Measurements from ENCODE around the gene MTMR1. TPM values are rescaled to one million over a fixed set of nuclear protein-coding genes. Genes with fewer than 3 reads are reported as not detected.

Gene MTMR1
- total and polyA plus RNA-seq, 2 donors (not counting 1 experiment from before 2014, with no cell fraction given) = 30.8 to 67.5 TPM

DNA sequence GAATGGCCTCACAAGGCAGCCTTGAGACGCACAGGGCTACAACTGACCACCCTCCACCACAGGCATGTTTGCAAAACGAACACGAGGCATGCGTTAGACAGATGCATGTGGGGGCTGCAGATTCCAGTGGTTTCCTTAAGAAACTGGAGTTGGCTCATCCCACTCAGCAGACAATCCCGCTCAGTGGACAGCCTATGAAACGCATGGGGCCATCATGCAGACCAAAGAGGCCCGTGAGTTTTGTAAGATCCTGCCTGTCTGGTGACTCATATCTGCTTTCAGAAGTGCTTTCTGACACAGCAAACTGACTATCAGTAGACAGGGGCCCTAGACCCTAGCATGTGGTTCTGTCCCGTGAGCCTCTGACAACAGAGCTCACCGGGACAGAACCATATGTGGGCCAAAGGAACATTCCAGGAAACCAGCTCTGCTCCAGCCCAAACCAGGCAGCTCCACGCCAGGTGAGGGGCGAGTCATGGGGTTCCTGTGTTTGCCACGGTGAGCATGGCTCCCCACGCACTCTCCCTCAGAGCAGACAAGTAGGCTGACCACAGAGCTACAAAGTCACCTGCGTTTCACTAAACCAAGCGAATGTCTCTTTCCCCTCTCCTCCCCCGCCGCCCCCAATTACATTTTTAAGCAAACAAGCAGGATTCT is 74.4 kb downstream of the MTMR1 start:
- CTCF ChIA-PET = interaction anchor here (1.1 kb wide), 1 partner anchor 55 kb away, joined by 4 read pairs; no protein-coding TSS in a partner anchor
- intact Hi-C loops (cut with micrococcal nuclease) = no loop called here

DNA sequence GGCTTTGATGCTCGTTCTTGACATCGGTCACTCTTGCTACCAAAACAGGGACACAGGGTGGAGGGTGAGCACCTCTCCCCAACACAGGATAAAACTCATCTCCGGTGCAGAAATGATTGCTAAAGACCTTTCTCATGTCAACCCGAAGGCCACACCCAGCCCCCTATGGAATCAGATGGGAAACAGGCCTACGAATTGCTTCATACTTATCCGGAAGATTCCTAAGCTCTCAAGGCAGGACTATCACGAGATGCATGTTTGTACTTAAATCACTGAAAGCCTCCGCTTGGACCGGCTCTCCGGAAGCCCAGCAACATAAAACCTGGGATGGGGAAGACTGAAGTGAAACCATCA is 74.9 kb downstream of the MTMR1 start:
- Mint-ChIP-seq H3K4me3 (no peak overlapping the region), H3K27ac (no peak overlapping the region), H3K27me3 (no peaks in the 10 kb centered on the region), H3K4me1 (no peaks in the 10 kb centered on the region), H3K9me3 (ENCODE audit: insufficient read depth) (no peaks in the 10 kb centered on the region)
- H3K9me3 ChIP-seq (ENCODE audit: control extremely low read depth in 1 of 3, control insufficient read depth in 2 of 3, insufficient read depth in 1 of 3, low read length in 2 of 3) = no peaks in the 10 kb centered on the region
- no peak overlapping the region for H2AFZ ChIP-seq (ENCODE audit: insufficient read depth, low read depth, low read length, poor library complexity, severe bottlenecking)
- H4K20me1 ChIP-seq (ENCODE audit: control insufficient read depth, insufficient read depth, low read length, poor library complexity, severe bottlenecking) = no peaks in the 10 kb centered on the region
- CTCF ChIA-PET = interaction anchor here (1.1 kb wide), 1 partner anchor 55 kb away, joined by 4 read pairs; no protein-coding TSS in a partner anchor
- POLR2A ChIA-PET = no interaction called here
- H3K36me3 ChIP-seq (replicated peaks in 1 of 2; ENCODE audit: control extremely low read depth in 1 of 2, control insufficient read depth in 1 of 2, extremely low read depth in 1 of 2, insufficient read depth in 2 of 2, low read length in 1 of 2) = peaks cover 0 to 1% of the 10 kb centered on the region in 2 experiments
- WGBS (ENCODE audit: insufficient coverage) = 100% methylated on average over 2 of the region's 10 CpGs
- H3K79me2 ChIP-seq (ENCODE audit: control insufficient read depth, insufficient read depth, low read length) = no peaks in the 10 kb centered on the region
- no peak overlapping the region for H3K27ac ChIP-seq (ENCODE audit: low read length in 2 of 2)
- no peak overlapping the region for H3K4me2 ChIP-seq (replicated peaks; ENCODE audit: low read depth, low read length, poor library complexity, severe bottlenecking)
- H3K4me3 ChIP-seq (ENCODE audit: control extremely low read depth in 1 of 5, extremely low read depth in 1 of 5, insufficient read depth in 1 of 5, low read depth in 2 of 5, low read length in 4 of 5) = no peak overlapping the region
- intact Hi-C loops (cut with micrococcal nuclease) = no loop called here
- ATAC-seq (ENCODE audit: low read depth) (no peak), DNase-seq (no peak)
- H3K4me1 ChIP-seq (ENCODE audit: control insufficient read depth in 2 of 2, insufficient read depth in 2 of 2, low read length in 2 of 2) = no peaks in the 10 kb centered on the region
- no peak for TF ChIP-seq EZH2 (IDR thresholded peaks at IDR 0.05; ENCODE audit: borderline replicate concordance, insufficient read depth, low read depth, low read length, poor library complexity, severe bottlenecking)
- TF ChIP-seq, protein P1, sequence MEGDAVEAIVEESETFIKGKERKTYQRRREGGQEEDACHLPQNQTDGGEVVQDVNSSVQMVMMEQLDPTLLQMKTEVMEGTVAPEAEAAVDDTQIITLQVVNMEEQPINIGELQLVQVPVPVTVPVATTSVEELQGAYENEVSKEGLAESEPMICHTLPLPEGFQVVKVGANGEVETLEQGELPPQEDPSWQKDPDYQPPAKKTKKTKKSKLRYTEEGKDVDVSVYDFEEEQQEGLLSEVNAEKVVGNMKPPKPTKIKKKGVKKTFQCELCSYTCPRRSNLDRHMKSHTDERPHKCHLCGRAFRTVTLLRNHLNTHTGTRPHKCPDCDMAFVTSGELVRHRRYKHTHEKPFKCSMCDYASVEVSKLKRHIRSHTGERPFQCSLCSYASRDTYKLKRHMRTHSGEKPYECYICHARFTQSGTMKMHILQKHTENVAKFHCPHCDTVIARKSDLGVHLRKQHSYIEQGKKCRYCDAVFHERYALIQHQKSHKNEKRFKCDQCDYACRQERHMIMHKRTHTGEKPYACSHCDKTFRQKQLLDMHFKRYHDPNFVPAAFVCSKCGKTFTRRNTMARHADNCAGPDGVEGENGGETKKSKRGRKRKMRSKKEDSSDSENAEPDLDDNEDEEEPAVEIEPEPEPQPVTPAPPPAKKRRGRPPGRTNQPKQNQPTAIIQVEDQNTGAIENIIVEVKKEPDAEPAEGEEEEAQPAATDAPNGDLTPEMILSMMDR (IDR thresholded peaks at IDR 0.05) = no peak
- H3K9ac ChIP-seq (ENCODE audit: low read length) = no peak overlapping the region
- H3K27me3 ChIP-seq (replicated peaks in 1 of 4; ENCODE audit: control extremely low read depth in 1 of 4, control insufficient read depth in 3 of 4, insufficient read depth in 4 of 4, low read length in 3 of 4) = no peaks in the 10 kb centered on the region

More for the DNA sequence above, 74.4 kb downstream of the MTMR1 start:
- H4K20me1 ChIP-seq (ENCODE audit: control insufficient read depth, insufficient read depth, low read length, poor library complexity, severe bottlenecking) = no peaks in the 10 kb centered on the region
- H3K4me3 ChIP-seq (ENCODE audit: control extremely low read depth in 1 of 5, extremely low read depth in 1 of 5, insufficient read depth in 1 of 5, low read depth in 2 of 5, low read length in 4 of 5) = no peak overlapping the region
- H2AFZ ChIP-seq (ENCODE audit: insufficient read depth, low read depth, low read length, poor library complexity, severe bottlenecking) = no peak overlapping the region
- Mint-ChIP-seq H3K27ac (no peak overlapping the region), H3K4me1 (no peaks in the 10 kb centered on the region), H3K4me3 (no peak overlapping the region), H3K27me3 (no peaks in the 10 kb centered on the region), H3K9me3 (ENCODE audit: insufficient read depth) (no peaks in the 10 kb centered on the region)
- TF ChIP-seq EZH2 (IDR thresholded peaks at IDR 0.05; ENCODE audit: borderline replicate concordance, insufficient read depth, low read depth, low read length, poor library complexity, severe bottlenecking) = no peak
- TF ChIP-seq, protein P1 (IDR thresholded peaks at IDR 0.05) = no peak
- no peaks in the 10 kb centered on the region for H3K9me3 ChIP-seq (ENCODE audit: control extremely low read depth in 1 of 3, control insufficient read depth in 2 of 3, insufficient read depth in 1 of 3, low read length in 2 of 3)
- no peak for DNase-seq
- peaks cover 0 to 6% of the 10 kb centered on the region in 2 experiments for H3K36me3 ChIP-seq (replicated peaks in 1 of 2; ENCODE audit: control extremely low read depth in 1 of 2, control insufficient read depth in 1 of 2, extremely low read depth in 1 of 2, insufficient read depth in 2 of 2, low read length in 1 of 2)
- POLR2A ChIA-PET = no interaction called here
- H3K79me2 ChIP-seq (ENCODE audit: control insufficient read depth, insufficient read depth, low read length) = no peaks in the 10 kb centered on the region
- no peaks in the 10 kb centered on the region for H3K4me1 ChIP-seq (ENCODE audit: control insufficient read depth in 2 of 2, insufficient read depth in 2 of 2, low read length in 2 of 2)
- no peak overlapping the region for H3K27ac ChIP-seq (ENCODE audit: low read length in 2 of 2)
- no peak overlapping the region for H3K9ac ChIP-seq (ENCODE audit: low read length)
- ATAC-seq (ENCODE audit: low read depth) = no peak
- H3K4me2 ChIP-seq (replicated peaks; ENCODE audit: low read depth, low read length, poor library complexity, severe bottlenecking) = no peak overlapping the region
- no peaks in the 10 kb centered on the region for H3K27me3 ChIP-seq (replicated peaks in 1 of 4; ENCODE audit: control extremely low read depth in 1 of 4, control insufficient read depth in 3 of 4, insufficient read depth in 4 of 4, low read length in 3 of 4)
- whole genome bisulfite sequencing (ENCODE audit: insufficient coverage) = 81% methylated on average over 9 of the region's 17 CpGs
